GM12864 (cell line): Measurements from ENCODE around the gene HBEGF.

Source experiments
- DNase-seq: peaks from one replicate; pipeline ENCODE4 v3.0.0-alpha.2; 2011; ENCODE audit warnings: low read depth
- H3K4me3 ChIP-seq: 2 replicates; pipeline ENCODE4 v1.5.1; 2011; ENCODE audit warnings: mild to moderate bottlenecking, low read depth, low read length, control low read depth
- CTCF ChIP-seq: IDR thresholded peaks from 2 replicates; pipeline ENCODE4 v1.5.1; 2011; ENCODE audit warnings: low read depth, mild to moderate bottlenecking, moderate library complexity, low read length, control low read depth, inconsistent platforms; ENCODE audit errors: missing control alignments

Gene HBEGF

GRCh38 chr5:140297283-140297682 lies 49.1 kb downstream of the HBEGF start:
- TF ChIP-seq CTCF: no peak
- H3K4me3 ChIP-seq: no peak overlapping the region
- no peak for DNase-seq

GRCh38 chr5:140296289-140296688 lies 50.1 kb downstream of the HBEGF start:
- H3K4me3 ChIP-seq: no peak overlapping the region
- TF ChIP-seq CTCF: no peak
- no peak for DNase-seq

- DNase-seq: peak; percentile 16
- TF ChIP-seq CTCF: no peak
- no peak overlapping the region for H3K4me3 ChIP-seq
Measured at GRCh38 chr5:140295414-140295813, 51.0 kb downstream of the HBEGF start.

- DNase-seq: no peak
- TF ChIP-seq CTCF: no peak
- no peak overlapping the region for H3K4me3 ChIP-seq
Measured at GRCh38 chr5:140294753-140295152, 51.6 kb downstream of the HBEGF start.

- DNase-seq: no peak
- no peak for TF ChIP-seq CTCF
- H3K4me3 ChIP-seq: no peak overlapping the region
Measured at GRCh38 chr5:140293849-140294100, 52.6 kb downstream of the HBEGF start.

- no peak overlapping the region for H3K4me3 ChIP-seq
- no peak for DNase-seq
- no peak for TF ChIP-seq CTCF
Measured at GRCh38 chr5:140293091-140293848, 53.1 kb downstream of the HBEGF start.

GRCh38 chr5:140292212-140293036 lies 54.0 kb downstream of the HBEGF start:
- no peak for DNase-seq
- H3K4me3 ChIP-seq: no peak overlapping the region
- TF ChIP-seq CTCF: no peak
